Natural killer cell (primary cell): ENCODE data around the gene SLC2A4. TPM values are rescaled to one million over a fixed set of nuclear protein-coding genes. Genes with fewer than 3 reads are reported as not detected.

ENCODE experiments used
- ATAC-seq, 3 donors: fragments of 150-1000 bp in 2 of 3; fragments of 200-7000 bp in 1 of 3; cut with Tn5 transposase; 1 replicate in 1 of 3; 2 replicates in 2 of 3; pipeline ENCODE4 v1.10.0; 2021; ENCODE audit warnings: mild to moderate bottlenecking in 2 of 3, moderate library complexity in 2 of 3
- DNase-seq, 2 donors: peaks; one replicate each; pipeline versions ENCODE4 v3.0.0 to v3.0.0-alpha.2; 2013 to 2021; ENCODE audit warnings: mixed read lengths in 1 of 2
- H3K27ac ChIP-seq: one replicate; pipeline ENCODE4 v1.5.1; 2013; ENCODE audit warnings: mild to moderate bottlenecking, low read length
- H3K27me3 ChIP-seq: one replicate; pipeline ENCODE4 v1.6.1; 2013; ENCODE audit warnings: low read length; ENCODE audit not compliant: control insufficient read depth, insufficient read depth
- H3K36me3 ChIP-seq: one replicate; pipeline ENCODE4 v1.6.1; 2013; ENCODE audit warnings: low read length; ENCODE audit not compliant: control insufficient read depth, insufficient read depth
- H3K4me1 ChIP-seq: one replicate; pipeline ENCODE4 v1.6.1; 2013; ENCODE audit warnings: low read length; ENCODE audit not compliant: control insufficient read depth, insufficient read depth
- H3K4me3 ChIP-seq: one replicate; pipeline ENCODE4 v1.5.1; 2013; ENCODE audit warnings: low read length
- H3K9me3 ChIP-seq: one replicate; pipeline ENCODE4 v1.6.1; 2013; ENCODE audit warnings: low read length; ENCODE audit not compliant: control insufficient read depth, insufficient read depth
- H3K27ac Mint-ChIP-seq, 2 donors: one replicate each; pipeline ENCODE4 v1.8.0; 2022; ENCODE audit warnings: mild to moderate bottlenecking in 2 of 2, mixed read lengths in 2 of 2, moderate library complexity in 1 of 2
- H3K27me3 Mint-ChIP-seq, 2 donors: one replicate each; pipeline ENCODE4 v1.8.0; 2022; ENCODE audit warnings: low read depth in 2 of 2, mixed read lengths in 2 of 2
- H3K36me3 Mint-ChIP-seq: one replicate; pipeline ENCODE4 v1.8.0; 2022; ENCODE audit warnings: mixed read lengths
- H3K4me1 Mint-ChIP-seq, 2 donors: one replicate each; pipeline ENCODE4 v1.8.0; 2022; ENCODE audit warnings: mixed read lengths in 2 of 2
- H3K4me3 Mint-ChIP-seq: one replicate; pipeline ENCODE4 v1.8.0; 2022; ENCODE audit warnings: mild to moderate bottlenecking, moderate library complexity, mixed read lengths
- H3K9me3 Mint-ChIP-seq, 2 donors: one replicate each; pipeline ENCODE4 v1.8.0; 2022; ENCODE audit warnings: mixed read lengths in 2 of 2
- WGBS: methylation state at CpG from one replicate; pipeline ENCODE4 v1.1.7; 2013; ENCODE audit warnings: missing lambda C conversion rate; ENCODE audit not compliant: insufficient coverage; 5-methylcytosine and 5-hydroxymethylcytosine counted together
- intact Hi-C: fragments of 100-400 bp; cut with micrococcal nuclease; formaldehyde crosslinking; loops from one replicate; pipeline ENCODE4 v1.14.2; 2022
- total RNA-seq, 4 donors: library from RNA; stranded (reverse); fragments of 120-200 nt in 1 of 4; gene quantifications; one replicate each; pipeline versions ENCODE4 v1.2.3 to v1.2.4, GENCODE V29; 2013 to 2022
- TF ChIP-seq, protein P1 (sequence below): fragments of 200-600 bp; IDR thresholded peaks from one replicate; pipeline ENCODE4 v1.8.0; 2022; ENCODE audit warnings: antibody characterized with exemption

SLC2A4 gene
- total RNA-seq, 3 donors from 2014 or later (not counting 1 experiment from before 2014, with no cell fraction given) = not detected

DNA sequence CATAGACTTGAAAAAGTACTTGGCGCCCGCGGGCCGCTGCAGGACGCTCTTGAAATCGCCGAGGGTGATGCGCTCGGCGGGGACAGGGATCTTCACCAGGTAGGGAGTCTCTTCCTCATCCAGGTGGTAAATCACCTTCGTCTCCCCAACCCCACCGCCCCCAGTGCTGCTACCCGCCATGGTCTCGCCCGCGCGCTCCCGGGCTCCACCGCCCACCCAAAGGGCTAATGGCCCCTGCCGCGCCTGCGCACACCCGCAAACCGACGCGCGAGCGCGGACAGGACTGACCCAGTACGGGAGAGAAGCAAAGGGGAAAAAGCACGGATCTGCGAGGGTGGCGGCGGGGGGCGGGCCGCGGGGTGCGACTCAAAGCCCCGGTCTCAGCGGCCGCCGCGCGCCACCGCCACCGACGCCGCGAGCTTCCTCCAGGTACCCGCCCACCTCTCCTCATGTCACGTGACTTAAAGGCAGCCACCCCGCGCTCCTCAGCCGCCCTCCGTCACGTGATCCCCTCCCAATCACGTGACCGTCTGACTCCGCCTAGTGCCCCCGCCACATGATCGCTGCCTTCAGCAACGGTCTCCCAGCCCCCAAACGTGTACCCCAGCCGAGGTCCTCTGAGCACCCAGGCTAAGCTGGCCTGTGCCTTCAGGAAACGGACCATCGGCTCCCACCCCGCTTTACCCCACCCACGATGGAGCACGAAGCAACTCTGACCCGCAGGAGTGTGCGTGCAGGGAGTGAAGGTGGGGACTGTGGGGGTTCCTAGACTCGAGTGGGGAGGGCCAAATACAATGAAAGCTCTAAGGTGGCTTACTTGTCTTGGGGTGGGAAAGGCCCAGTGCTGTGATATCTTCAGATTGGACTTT is 47.2 kb upstream of the SLC2A4 start, which contains the start of gene DVL2:
DVL2 (minus strand) TSS at position 435 of the 869 bp plus-strand sequence; CDS start at position 180, 255 bp downstream.
- DNase-seq = peak; percentile 92 to 97
- Histone ChIP-seq H3K4me1 (peaks cover 37% of the 10 kb centered on the region), H3K36me3 (peaks cover 26% of the 10 kb centered on the region), H3K9me3 (no peaks in the 10 kb centered on the region), H3K4me3 (peak within 1 kb of the TSS; percentile 90), H3K27me3 (no peaks in the 10 kb centered on the region), H3K27ac (peak within 1 kb of the TSS; percentile 63)
- Mint-ChIP-seq H3K36me3 (no peaks in the 10 kb centered on the region), H3K4me3 (peak within 1 kb of the TSS; percentile 88), H3K9me3 (no peaks in the 10 kb centered on the region), H3K27me3 (no peaks in the 10 kb centered on the region), H3K4me1 (peaks cover 40 to 69% of the 10 kb centered on the region in 2 donors), H3K27ac (peak within 1 kb of the TSS; percentile 92 to 97)
- TF ChIP-seq, protein P1, sequence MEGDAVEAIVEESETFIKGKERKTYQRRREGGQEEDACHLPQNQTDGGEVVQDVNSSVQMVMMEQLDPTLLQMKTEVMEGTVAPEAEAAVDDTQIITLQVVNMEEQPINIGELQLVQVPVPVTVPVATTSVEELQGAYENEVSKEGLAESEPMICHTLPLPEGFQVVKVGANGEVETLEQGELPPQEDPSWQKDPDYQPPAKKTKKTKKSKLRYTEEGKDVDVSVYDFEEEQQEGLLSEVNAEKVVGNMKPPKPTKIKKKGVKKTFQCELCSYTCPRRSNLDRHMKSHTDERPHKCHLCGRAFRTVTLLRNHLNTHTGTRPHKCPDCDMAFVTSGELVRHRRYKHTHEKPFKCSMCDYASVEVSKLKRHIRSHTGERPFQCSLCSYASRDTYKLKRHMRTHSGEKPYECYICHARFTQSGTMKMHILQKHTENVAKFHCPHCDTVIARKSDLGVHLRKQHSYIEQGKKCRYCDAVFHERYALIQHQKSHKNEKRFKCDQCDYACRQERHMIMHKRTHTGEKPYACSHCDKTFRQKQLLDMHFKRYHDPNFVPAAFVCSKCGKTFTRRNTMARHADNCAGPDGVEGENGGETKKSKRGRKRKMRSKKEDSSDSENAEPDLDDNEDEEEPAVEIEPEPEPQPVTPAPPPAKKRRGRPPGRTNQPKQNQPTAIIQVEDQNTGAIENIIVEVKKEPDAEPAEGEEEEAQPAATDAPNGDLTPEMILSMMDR = no peak
- peak; percentile 55 to 77 (median 73) for ATAC-seq
- intact Hi-C loops = loop anchor here (2.0 to 5.0 kb wide), 2 partner anchors 20 to 903 kb away; no protein-coding TSS in a partner anchor
- WGBS = under 1% methylated on average over 72 of the region's 72 CpGs

DNA sequence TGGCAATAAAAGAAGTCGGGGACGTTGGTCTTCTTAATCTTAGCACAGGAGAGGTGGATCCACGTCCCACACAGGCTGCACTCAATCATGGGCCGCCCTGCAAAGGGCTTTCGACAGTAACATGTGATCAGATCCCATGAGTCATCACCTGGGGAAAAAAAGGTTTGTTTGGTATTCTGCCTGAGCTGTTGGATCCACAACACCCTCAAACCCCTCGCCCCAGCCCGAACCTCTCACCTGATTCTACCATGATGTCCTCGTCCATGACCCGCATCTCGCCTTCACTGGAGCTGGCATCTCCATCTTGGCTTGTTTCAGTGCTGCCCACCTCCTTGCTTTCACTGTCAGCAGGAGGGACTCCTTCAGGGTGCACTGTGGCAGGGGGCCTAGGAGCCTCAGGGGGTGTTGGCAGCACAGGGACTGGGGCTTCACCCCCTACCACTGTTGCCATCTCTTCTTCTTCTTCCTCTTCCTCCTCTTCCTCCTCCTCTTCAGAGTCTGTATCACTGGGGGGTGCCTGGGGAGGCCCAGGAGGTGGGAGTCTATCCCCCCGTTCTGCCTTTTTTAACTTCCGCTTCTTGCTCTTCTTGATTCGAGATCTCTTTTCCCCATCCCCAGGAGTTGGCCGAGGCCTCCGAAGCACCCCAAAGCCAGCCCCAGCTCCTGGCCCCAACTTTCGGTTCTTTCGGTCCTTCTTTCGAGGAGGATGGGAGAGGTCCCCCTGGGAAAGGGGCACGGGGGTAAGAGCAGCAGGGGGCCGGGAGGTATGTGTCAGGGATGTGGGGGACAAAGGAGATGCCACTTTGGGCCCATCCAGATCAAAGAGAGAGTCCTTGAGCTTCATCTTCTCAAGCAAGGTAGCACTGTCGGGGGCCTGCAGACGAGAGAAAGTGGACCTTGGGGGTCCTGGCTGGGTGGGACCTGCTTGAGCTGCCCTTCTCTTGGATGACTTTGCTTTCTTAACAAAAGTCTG is 45.5 kb upstream of the SLC2A4 start:
- ATAC-seq = no peak
- DNase-seq = no peak
- H3K27me3 ChIP-seq = no peaks in the 10 kb centered on the region
- Mint-ChIP-seq H3K27ac (peak overlapping the region; percentile 97 to 99), H3K4me3 (peak overlapping the region; percentile 58), H3K4me1 (peaks cover 54 to 75% of the 10 kb centered on the region in 2 donors), H3K27me3 (no peaks in the 10 kb centered on the region), H3K9me3 (no peaks in the 10 kb centered on the region), H3K36me3 (no peaks in the 10 kb centered on the region)
- WGBS = 90% methylated on average over 22 of the region's 22 CpGs
- no peak overlapping the region for H3K4me3 ChIP-seq
- H3K36me3 ChIP-seq = peaks cover 24% of the 10 kb centered on the region
- no peak overlapping the region for H3K27ac ChIP-seq
- peaks cover 50% of the 10 kb centered on the region for H3K4me1 ChIP-seq
- intact Hi-C loops = loop anchor here (2.0 kb wide), 1 partner anchor 21 kb away; no protein-coding TSS in a partner anchor
- TF ChIP-seq, protein P1 = no peak
- no peaks in the 10 kb centered on the region for H3K9me3 ChIP-seq

DNA sequence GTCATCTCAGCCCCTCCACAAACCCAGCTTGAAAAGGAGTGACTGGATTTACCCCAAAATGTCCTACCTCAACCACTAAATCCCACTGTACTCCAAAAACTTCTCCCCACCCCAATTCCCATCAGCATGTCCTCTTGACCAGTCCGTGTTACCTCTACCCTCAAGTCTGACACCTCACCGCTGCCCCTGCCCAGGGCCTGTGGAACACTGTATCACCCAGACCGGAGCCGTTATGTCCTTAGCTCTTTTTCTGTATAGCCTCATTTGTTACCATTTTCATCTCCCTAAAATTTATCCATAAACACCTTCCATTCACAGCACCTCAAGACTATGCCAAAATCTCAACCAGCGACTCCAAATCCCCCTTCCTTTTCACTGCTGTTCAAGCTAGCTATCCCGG is 44.7 kb upstream of the SLC2A4 start:
- peaks cover 25% of the 10 kb centered on the region for H3K36me3 ChIP-seq
- DNase-seq (no peak), ATAC-seq (no peak)
- no peak overlapping the region for H3K4me3 ChIP-seq
- no peak overlapping the region for H3K27ac ChIP-seq
- Mint-ChIP-seq H3K9me3 (no peaks in the 10 kb centered on the region), H3K4me3 (peak overlapping the region; percentile 96), H3K36me3 (no peaks in the 10 kb centered on the region), H3K27me3 (no peaks in the 10 kb centered on the region), H3K4me1 (peaks cover 62 to 81% of the 10 kb centered on the region in 2 donors), H3K27ac (peak overlapping the region; percentile 97 to 99)
- TF ChIP-seq, protein P1 = no peak
- no peaks in the 10 kb centered on the region for H3K9me3 ChIP-seq
- intact Hi-C loops = no loop called here
- WGBS = 94% methylated on average over 6 of the region's 6 CpGs
- no peaks in the 10 kb centered on the region for H3K27me3 ChIP-seq
- peaks cover 56% of the 10 kb centered on the region for H3K4me1 ChIP-seq
